Activated CD4-positive, alpha-beta T cell treated with anti-CD3 and anti-CD28 coated beads for 48 hours (primary cell): ENCODE measurements around the gene PDAP1.
A peak's percentile ranks its signal among the peaks of the same experiment; 100 is the strongest.

ENCODE experiments used
- DNase-seq: peaks from one replicate; pipeline ENCODE4 v3.0.0-alpha.2; 2020

Gene PDAP1

GRCh38 chr7:99424932-99425730 is 16.7 kb upstream of the PDAP1 start:
- no peak for DNase-seq

- no peak for DNase-seq
These were observed 14.2 kb upstream of the PDAP1 start for GRCh38 chr7:99422625-99423024.

- no peak for DNase-seq
These were observed 13.8 kb upstream of the PDAP1 start for GRCh38 chr7:99422186-99422585.

- no peak for DNase-seq
These were observed 12.6 kb upstream of the PDAP1 start for GRCh38 chr7:99420986-99421385.

DNA sequence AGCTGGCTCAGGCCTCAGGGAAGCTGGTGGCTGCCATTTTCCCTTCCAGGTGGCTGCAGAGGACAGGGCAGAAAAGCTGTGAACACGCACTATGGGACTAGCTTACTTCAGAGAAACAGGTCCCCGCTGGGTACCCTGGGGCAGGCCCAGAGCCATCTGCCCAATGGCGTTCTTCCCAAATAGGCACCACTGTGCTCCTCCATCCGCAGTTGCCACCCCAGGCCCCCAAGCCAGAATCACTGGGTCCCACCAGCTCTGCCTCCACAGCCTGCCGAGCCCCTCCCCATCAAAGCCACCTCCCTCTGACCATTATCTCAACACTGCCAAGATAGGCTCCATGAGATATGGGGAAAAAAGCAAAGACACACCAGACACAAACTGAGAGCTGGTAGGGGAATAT is 11.8 kb upstream of the PDAP1 start:
- no peak for DNase-seq

DNA sequence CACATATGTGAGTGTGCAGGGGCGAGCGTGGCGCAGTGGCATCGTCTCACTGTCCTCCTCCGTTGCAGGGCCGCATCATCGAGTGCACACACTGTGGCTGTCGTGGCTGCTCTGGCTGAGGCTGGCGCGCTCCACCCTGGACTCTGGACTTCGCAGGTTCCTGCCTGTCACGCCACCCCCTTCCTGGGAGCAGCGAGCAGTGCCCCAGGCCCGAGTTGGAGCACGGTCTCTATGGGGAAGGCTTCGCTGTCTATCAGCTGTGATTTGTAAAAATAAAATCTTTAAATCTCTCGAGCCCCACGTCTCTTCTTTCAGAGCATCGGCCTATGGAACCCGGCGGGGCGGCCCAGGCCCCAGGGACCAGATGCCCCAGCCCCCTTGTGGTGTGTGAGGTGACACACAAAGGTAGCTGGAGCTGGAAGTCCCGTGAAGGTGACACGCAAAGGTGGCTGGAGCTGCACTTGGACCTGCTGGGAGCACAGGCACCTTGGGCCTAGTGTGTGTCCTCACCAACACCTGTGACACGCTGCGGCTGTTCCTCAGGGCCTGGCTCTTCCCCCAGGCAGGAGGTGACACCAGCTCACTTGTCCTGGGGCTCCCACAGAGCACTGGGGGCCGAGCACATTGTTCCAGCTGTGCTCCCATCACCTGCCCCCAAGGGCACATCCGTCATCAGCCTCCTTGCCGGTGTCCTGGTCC is 11.1 kb upstream of the PDAP1 start:
- DNase-seq: no peak

DNA sequence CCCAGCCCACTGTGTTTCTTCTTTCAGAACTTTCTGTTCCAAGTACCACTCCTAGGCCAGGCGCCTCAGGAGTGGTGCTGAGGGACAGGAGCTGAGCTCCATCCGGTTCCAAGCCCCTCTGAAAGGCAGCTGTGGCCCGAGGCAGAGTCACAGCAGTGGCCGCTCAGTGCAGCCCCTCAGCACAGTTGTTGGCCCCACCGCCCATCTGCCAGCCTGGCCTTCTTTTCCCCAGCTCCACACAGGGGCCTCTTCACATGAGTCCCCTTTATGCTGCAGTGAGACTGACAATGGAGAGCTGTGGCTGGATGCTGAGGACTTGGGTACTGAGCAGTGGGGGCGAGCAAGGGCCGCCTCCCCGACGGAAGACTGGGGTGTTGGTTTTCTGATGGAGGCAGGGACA is 9.9 kb upstream of the PDAP1 start:
- no peak for DNase-seq

GRCh38 chr7:99415513-99416127 is 7.2 kb upstream of the PDAP1 start:
- DNase-seq: peak; percentile 47

- no peak for DNase-seq
These were observed 2.2 kb upstream of the PDAP1 start for GRCh38 chr7:99410635-99411034.

GRCh38 chr7:99409806-99410205 is 1.4 kb upstream of the PDAP1 start:
- DNase-seq: no peak

DNA sequence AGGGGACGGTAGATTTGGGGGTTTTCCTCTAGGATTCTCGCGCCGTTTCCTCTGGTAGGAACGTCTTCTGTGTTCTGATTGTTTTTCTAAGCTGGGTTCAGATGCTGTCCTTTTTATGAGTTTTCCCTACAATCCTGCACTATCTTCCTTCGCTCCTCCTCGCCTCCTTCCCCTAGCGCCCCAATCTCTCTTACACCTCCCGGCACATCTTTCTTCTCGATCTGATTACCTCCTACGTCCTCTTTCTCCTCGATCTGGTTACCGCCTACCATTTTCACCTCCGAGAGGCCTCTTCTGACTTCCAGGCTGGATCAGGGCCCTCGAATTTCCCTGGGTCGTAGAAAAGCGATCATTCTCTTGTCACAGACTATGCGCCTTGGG is 785 bp upstream of the PDAP1 start:
- no peak for DNase-seq

- peak; percentile 63 for DNase-seq
These were observed 472 bp downstream of the PDAP1 start for GRCh38 chr7:99407872-99408378.

- no peak for DNase-seq
These were observed 1.8 kb downstream of the PDAP1 start for GRCh38 chr7:99406557-99406956.

DNA sequence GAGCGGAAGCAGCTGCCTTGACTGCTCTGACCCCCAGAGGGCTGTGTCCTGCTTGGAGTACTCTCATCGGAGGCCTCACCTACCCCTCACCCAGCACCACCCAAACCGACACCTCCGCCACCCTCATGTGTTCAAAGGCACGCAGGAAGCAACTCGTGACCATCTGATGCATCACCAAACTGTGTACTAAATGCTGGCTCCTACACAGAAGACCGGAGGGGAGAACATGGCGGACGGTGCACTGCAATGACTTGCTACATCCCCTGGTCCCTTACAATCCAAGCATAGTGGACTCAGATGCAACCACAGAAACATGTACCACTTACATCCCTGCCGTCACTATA is 3.4 kb downstream of the PDAP1 start:
- DNase-seq: no peak

DNA sequence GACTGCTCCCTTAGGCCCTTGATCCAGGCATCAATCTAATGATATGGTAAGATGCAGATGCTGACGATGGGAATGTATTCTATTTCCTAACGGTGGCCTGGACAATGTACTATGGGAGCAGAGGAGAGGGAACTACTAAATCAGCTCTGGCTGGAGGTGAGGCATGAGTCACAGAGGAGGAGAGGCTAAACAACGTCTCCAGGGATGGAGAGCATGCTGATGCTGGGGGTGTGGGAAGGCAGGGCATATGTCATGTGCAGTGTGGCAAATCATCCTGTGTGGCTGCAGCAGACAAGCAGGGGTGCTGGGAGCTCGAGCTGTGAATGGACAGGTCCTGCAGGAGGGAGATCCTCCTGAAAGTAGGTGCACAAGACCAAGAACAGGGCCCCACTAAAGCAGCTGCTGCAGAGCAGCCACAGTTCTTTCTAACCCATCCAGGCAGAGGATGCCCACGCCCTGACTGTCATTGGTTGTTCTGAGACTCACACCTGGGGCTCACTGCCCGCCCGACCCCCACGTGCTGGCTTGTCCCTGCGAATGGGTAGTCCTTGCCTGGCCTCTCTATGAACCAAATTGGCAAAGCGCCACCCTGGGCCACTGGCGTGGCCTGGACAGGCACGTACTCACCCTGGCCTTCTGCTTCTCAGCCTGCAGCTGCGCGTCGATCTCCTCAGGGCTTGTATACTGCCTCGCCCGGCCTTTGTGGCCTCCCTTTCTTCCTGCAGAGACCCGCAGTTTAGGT is 4.0 kb downstream of the PDAP1 start:
- no peak for DNase-seq

GRCh38 chr7:99403764-99404163 is 4.6 kb downstream of the PDAP1 start:
- no peak for DNase-seq

- DNase-seq: no peak
These were observed 5.5 kb downstream of the PDAP1 start for GRCh38 chr7:99402854-99403253.

DNA sequence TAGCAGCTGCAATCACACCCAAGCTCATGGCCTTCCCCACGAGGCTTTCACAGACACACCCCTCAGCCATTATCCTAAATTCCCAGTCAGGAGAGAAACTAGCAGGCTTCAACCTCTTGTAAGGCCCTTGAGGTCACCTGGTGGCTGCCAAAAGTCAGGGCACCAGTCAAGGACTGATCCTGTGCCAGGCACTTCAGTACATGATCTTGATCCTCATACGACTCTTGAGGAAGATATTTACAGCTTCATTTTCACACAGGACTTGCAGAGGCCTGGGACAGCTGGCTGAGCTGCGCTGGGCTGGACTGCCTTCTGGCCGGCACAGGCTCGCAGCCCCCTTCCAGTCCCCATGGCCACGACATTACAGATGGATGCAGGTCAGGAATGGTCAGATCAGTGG is 8.8 kb downstream of the PDAP1 start:
- no peak for DNase-seq

DNA sequence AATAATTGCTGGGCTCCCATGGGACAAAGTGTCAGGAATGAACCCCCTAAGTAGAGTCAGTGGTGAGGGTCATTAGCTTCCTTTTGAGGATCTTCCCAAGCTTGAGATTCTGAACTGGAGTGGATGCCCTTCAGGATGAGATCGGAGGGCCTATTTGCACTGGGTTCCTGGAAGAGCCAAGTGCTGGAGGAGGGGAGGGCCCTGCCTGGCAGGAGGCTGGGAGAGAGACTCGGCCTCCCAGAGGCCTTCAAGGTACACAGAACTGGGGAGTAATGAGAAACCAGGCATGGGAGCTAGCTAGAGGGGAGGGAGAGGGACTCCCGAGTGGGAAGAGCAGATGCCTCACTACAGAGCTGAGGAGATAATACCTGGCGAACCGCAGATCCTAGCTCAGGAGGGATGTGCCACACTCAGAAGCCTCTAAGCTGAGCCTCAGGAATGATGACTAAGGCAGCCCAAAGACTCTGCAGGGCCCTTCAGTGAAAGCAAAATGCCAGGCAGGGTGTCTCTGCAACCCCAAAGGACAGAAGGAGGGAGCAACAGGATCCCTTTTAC is 9.4 kb downstream of the PDAP1 start:
- DNase-seq: no peak

- no peak for DNase-seq
These were observed 11.0 kb downstream of the PDAP1 start for GRCh38 chr7:99397297-99397983.

- no peak for DNase-seq
These were observed 11.7 kb downstream of the PDAP1 start for GRCh38 chr7:99396418-99397296.
